ENCODE measurements around the gene B3GAT1. TPM values are rescaled to one million over a fixed set of nuclear protein-coding genes. Genes with fewer than 3 reads are reported as not detected.
"Not testable (repeated sequence)": the region's sequence is repeated elsewhere in the genome, so short reads cannot be mapped to it uniquely, and the experiment has no call there.

Gene B3GAT1
- total and polyA plus RNA-seq, 4 donors = 0.03 to 0.49 (median 0.27) TPM

DNA sequence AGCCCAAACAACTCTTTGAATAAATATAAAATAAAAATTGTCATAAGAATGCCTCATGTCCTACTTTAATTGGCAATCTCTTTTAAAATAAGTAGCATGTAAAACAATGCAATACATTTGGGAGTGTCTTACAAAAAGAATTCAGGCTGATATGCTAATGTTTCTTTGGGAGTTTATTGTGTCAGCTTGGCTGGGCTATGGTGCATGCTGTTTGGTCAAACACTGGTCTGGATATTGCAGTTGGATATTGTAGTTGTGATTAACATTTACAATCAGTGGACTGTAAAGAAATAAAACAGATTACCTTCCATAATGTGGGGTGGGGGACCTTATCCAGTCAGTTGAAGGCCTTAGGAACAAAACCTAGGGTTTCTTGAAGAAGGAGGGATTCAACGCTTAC, 37.0 kb upstream of the B3GAT1 start:
- no peaks in the 10 kb centered on the region for H3K4me1 ChIP-seq (ENCODE audit: control insufficient read depth in 5 of 5, insufficient read depth in 5 of 5, low read length in 5 of 5)
- H3K4me3 ChIP-seq = no peak overlapping the region
- no peak overlapping the region for H3K27ac ChIP-seq (ENCODE audit: low read depth in 1 of 2, low read length in 1 of 2)
- no peak overlapping the region for H3K9ac ChIP-seq (ENCODE audit: insufficient read depth in 1 of 2, low read length in 2 of 2)
- no peak for DNase-seq
- H3K27me3 ChIP-seq (ENCODE audit: control insufficient read depth in 3 of 3, insufficient read depth in 3 of 3, low read length in 2 of 3) = no peaks in the 10 kb centered on the region
- TF ChIP-seq, protein P1, sequence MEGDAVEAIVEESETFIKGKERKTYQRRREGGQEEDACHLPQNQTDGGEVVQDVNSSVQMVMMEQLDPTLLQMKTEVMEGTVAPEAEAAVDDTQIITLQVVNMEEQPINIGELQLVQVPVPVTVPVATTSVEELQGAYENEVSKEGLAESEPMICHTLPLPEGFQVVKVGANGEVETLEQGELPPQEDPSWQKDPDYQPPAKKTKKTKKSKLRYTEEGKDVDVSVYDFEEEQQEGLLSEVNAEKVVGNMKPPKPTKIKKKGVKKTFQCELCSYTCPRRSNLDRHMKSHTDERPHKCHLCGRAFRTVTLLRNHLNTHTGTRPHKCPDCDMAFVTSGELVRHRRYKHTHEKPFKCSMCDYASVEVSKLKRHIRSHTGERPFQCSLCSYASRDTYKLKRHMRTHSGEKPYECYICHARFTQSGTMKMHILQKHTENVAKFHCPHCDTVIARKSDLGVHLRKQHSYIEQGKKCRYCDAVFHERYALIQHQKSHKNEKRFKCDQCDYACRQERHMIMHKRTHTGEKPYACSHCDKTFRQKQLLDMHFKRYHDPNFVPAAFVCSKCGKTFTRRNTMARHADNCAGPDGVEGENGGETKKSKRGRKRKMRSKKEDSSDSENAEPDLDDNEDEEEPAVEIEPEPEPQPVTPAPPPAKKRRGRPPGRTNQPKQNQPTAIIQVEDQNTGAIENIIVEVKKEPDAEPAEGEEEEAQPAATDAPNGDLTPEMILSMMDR (IDR thresholded peaks at IDR 0.05; ENCODE audit: control extremely low read depth, extremely low read depth) = no peak
- no peaks in the 10 kb centered on the region for H3K36me3 ChIP-seq (ENCODE audit: control insufficient read depth in 4 of 4, insufficient read depth in 4 of 4, low read length in 4 of 4)
- H3K9me3 ChIP-seq (ENCODE audit: control insufficient read depth in 4 of 4, insufficient read depth in 3 of 4, low read length in 3 of 4) = no peaks in the 10 kb centered on the region
- WGBS, 2 donors = 98 to 100% methylated on average over 1 of the region's 1 CpG
- ATAC-seq (ENCODE audit: insufficient read depth, low FRiP score) = no peak

DNA sequence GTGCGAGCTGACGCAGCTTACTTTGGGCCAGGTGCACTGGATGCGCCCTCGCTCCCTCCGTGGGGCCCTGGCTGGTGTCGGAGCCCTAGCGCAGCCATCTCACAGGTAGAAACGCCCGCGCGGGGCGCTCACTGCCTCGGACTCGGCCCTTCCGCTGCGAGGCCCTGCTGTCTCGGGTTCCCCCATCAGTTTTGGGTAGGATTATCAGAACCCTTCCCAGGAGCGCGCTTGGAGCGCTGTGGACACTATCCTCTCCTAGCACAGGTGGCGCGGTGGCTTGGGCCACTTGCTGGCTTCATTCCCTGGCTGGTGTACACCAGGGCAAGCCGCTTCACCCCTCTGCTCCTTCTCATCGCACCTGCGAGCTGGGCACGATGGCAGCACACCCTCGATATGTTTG, 35.7 kb upstream of the B3GAT1 start:
- Histone ChIP-seq H3K9me3 (ENCODE audit: control insufficient read depth in 4 of 4, insufficient read depth in 3 of 4, low read length in 3 of 4) (no peaks in the 10 kb centered on the region), H3K9ac (ENCODE audit: insufficient read depth in 1 of 2, low read length in 2 of 2) (no peak overlapping the region), H3K27me3 (ENCODE audit: control insufficient read depth in 3 of 3, insufficient read depth in 3 of 3, low read length in 2 of 3) (no peaks in the 10 kb centered on the region), H3K27ac (ENCODE audit: low read depth in 1 of 2, low read length in 1 of 2) (no peak overlapping the region), H3K36me3 (ENCODE audit: control insufficient read depth in 4 of 4, insufficient read depth in 4 of 4, low read length in 4 of 4) (no peaks in the 10 kb centered on the region), H3K4me3 (no peak overlapping the region), H3K4me1 (ENCODE audit: control insufficient read depth in 5 of 5, insufficient read depth in 5 of 5, low read length in 5 of 5) (no peaks in the 10 kb centered on the region)
- ATAC-seq (ENCODE audit: insufficient read depth, low FRiP score) = no peak
- TF ChIP-seq, protein P1 (IDR thresholded peaks at IDR 0.05; ENCODE audit: control extremely low read depth, extremely low read depth) = no peak
- no peak for DNase-seq
- WGBS, 2 donors = 92 to 93% methylated on average over 27 of the region's 27 CpGs

DNA sequence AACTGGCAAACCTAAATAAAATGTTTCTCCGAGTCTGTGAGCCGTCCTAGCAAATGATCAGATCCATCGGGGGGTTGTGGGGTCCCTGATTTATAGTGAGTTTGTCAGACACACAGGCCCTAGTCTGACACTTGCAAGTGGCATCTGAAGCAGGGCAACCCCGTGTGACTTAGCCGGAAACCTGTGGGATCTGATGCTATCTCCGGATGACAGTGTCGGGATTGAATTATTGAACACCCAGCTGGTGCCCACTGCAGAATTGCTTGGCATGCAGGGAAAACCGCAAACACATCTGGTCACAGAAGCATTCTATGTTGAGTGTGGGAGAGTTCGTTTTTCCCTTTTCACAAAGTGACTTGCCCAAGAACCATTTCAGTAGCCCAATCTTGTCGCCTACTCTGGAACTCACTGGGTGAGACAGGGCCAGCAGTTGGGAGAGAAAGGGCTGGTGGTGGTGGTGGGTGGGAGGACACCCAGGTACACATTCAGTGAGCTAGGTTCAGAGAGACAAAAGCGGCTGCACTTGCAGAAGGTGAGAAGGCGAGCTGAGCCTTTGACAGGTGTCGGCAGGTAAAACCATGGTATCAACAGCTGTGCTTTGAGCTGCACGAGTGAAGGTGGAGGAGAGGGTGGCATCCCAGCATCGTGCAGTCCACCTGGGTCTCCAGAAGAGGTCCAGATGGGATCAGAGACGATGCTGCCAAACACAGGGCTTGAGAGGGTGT, 33.7 kb upstream of the B3GAT1 start:
- 83 to 87% methylated on average over 16 of the region's 16 CpGs for WGBS, 2 donors
- no peak for DNase-seq
- Histone ChIP-seq H3K9me3 (ENCODE audit: control insufficient read depth in 4 of 4, insufficient read depth in 3 of 4, low read length in 3 of 4) (no peaks in the 10 kb centered on the region), H3K4me1 (ENCODE audit: control insufficient read depth in 5 of 5, insufficient read depth in 5 of 5, low read length in 5 of 5) (no peaks in the 10 kb centered on the region), H3K27me3 (ENCODE audit: control insufficient read depth in 3 of 3, insufficient read depth in 3 of 3, low read length in 2 of 3) (peaks cover 0 to 2% (median 0%) of the 10 kb centered on the region in 3 donors), H3K4me3 (no peak overlapping the region), H3K36me3 (ENCODE audit: control insufficient read depth in 4 of 4, insufficient read depth in 4 of 4, low read length in 4 of 4) (no peaks in the 10 kb centered on the region), H3K9ac (ENCODE audit: insufficient read depth in 1 of 2, low read length in 2 of 2) (no peak overlapping the region), H3K27ac (ENCODE audit: low read depth in 1 of 2, low read length in 1 of 2) (no peak overlapping the region)
- no peak for ATAC-seq (ENCODE audit: insufficient read depth, low FRiP score)
- TF ChIP-seq, protein P1 (IDR thresholded peaks at IDR 0.05; ENCODE audit: control extremely low read depth, extremely low read depth) = no peak

GRCh38 chr11:134444160-134445108, 32.4 kb upstream of the B3GAT1 start:
- not testable (repeated sequence) for H3K27me3 ChIP-seq (ENCODE audit: control insufficient read depth in 3 of 3, insufficient read depth in 3 of 3, low read length in 2 of 3); ATAC-seq (ENCODE audit: insufficient read depth, low FRiP score); H3K9me3 ChIP-seq (ENCODE audit: control insufficient read depth in 4 of 4, insufficient read depth in 3 of 4, low read length in 3 of 4); H3K4me3 ChIP-seq; H3K4me1 ChIP-seq (ENCODE audit: control insufficient read depth in 5 of 5, insufficient read depth in 5 of 5, low read length in 5 of 5); DNase-seq; H3K9ac ChIP-seq (ENCODE audit: insufficient read depth in 1 of 2, low read length in 2 of 2); H3K27ac ChIP-seq (ENCODE audit: low read depth in 1 of 2, low read length in 1 of 2); H3K36me3 ChIP-seq (ENCODE audit: control insufficient read depth in 4 of 4, insufficient read depth in 4 of 4, low read length in 4 of 4)
- WGBS, 2 donors = 81% methylated on average over 17 of the region's 17 CpGs
